Stimulated activated naive CD4-positive, alpha-beta T cell (primary cell): ENCODE data around the gene EP400.

Experiments
- DNase-seq, 6 experiments: peaks; one replicate each; lab custom pipeline; 2025; lab: John Stamatoyannopoulos, UW

Gene EP400

GRCh38 chr12:131986910-131987309 is 37.2 kb downstream of the EP400 start:
- DNase-seq: no peak

GRCh38 chr12:131987552-131987951 is 37.8 kb downstream of the EP400 start:
- no peak for DNase-seq

GRCh38 chr12:131988054-131988796 is 38.5 kb downstream of the EP400 start:
- no peak for DNase-seq

GRCh38 chr12:131989021-131989420 is 39.3 kb downstream of the EP400 start:
- DNase-seq: no peak

GRCh38 chr12:131990066-131990979 is 40.6 kb downstream of the EP400 start:
- DNase-seq: no peak

GRCh38 chr12:131990980-131991305 is 41.2 kb downstream of the EP400 start:
- no peak for DNase-seq

GRCh38 chr12:131991816-131992430 is 42.2 kb downstream of the EP400 start:
- DNase-seq: no peak

GRCh38 chr12:131994589-131994988 is 44.8 kb downstream of the EP400 start:
- DNase-seq: no peak

- no peak for DNase-seq
These were observed 50.6 kb downstream of the EP400 start for GRCh38 chr12:132000286-132000872.

- no peak for DNase-seq
These were observed 54.1 kb downstream of the EP400 start for GRCh38 chr12:132003846-132004245.

GRCh38 chr12:132004946-132005345 is 55.2 kb downstream of the EP400 start:
- DNase-seq: no peak

GRCh38 chr12:132006056-132006680 is 56.4 kb downstream of the EP400 start:
- DNase-seq: no peak

- no peak for DNase-seq
These were observed 57.3 kb downstream of the EP400 start for GRCh38 chr12:132007041-132007440.

- no peak for DNase-seq
These were observed 59.7 kb downstream of the EP400 start for GRCh38 chr12:132009336-132009859.

- no peak for DNase-seq
These were observed 63.3 kb downstream of the EP400 start for GRCh38 chr12:132012919-132013568.

- no peak for DNase-seq
These were observed 64.6 kb downstream of the EP400 start for GRCh38 chr12:132014092-132014914.

GRCh38 chr12:132014915-132015280 is 65.2 kb downstream of the EP400 start:
- DNase-seq: no peak

- no peak for DNase-seq
These were observed 66.1 kb downstream of the EP400 start for GRCh38 chr12:132015686-132016430.

- no peak for DNase-seq
These were observed 68.6 kb downstream of the EP400 start for GRCh38 chr12:132018193-132018916.
